Esophagus squamous epithelium (tissue), 5 donors: ENCODE measurements around the gene GPC5. TPM values are rescaled to one million over a fixed set of nuclear protein-coding genes. Genes with fewer than 3 reads are reported as not detected.

Source experiments
- DNase-seq: peaks from one replicate; lab custom pipeline; 2025; lab: John Stamatoyannopoulos, UW
- H3K27ac ChIP-seq, 4 donors: fragments of 200-600 bp; sonication (generic); one replicate each; pipeline ENCODE4 v1.5.1; 2016 to 2019; ENCODE audit warnings: mild to moderate bottlenecking in 1 of 4
- H3K27me3 ChIP-seq, 4 donors: fragments of 200-600 bp; sonication (generic); 1 replicate in 3 of 4; 2 replicates in 1 of 4; pipeline versions ENCODE4 v1.5.1 to v1.6.0; 2017 to 2021; ENCODE audit warnings: antibody characterized with exemption in 1 of 4
- H3K36me3 ChIP-seq, 3 donors: fragments of 200-600 bp; sonication (generic); one replicate each; pipeline ENCODE4 v1.5.1; 2016 to 2019
- H3K4me1 ChIP-seq, 3 donors: fragments of 200-600 bp; sonication (generic); one replicate each; pipeline ENCODE4 v1.5.1; 2017 to 2019
- H3K4me3 ChIP-seq, 4 donors: fragments of 200-600 bp; sonication (generic); 1 replicate in 3 of 4; 2 replicates in 1 of 4; pipeline ENCODE4 v1.5.1; 2016 to 2019; ENCODE audit warnings: mild to moderate bottlenecking in 2 of 4, moderate library complexity in 1 of 4
- H3K9me3 ChIP-seq, 3 donors: fragments of 200-600 bp; sonication (generic); one replicate each; pipeline ENCODE4 v1.5.1; 2016 to 2019
- POLR2A ChIP-seq, 4 donors: fragments of 450-650 bp; IDR thresholded peaks; one replicate each; pipeline ENCODE4 v1.6.1; 2017; ENCODE audit warnings: antibody characterized with exemption in 4 of 4, mild to moderate bottlenecking in 4 of 4, moderate library complexity in 3 of 4
- WGBS, 2 donors: methylation state at CpG; one replicate each; pipeline ENCODE4 v1.1.5; 2018; 5-methylcytosine and 5-hydroxymethylcytosine counted together
- intact Hi-C: fragments of 100-400 bp; cut with DNase I; formaldehyde crosslinking; loops from one replicate; pipeline ENCODE4 v1.15.0; 2022
- total RNA-seq, 4 donors: library from RNA; depleted of rRNA; stranded (reverse); fragments of >200 nt; gene quantifications; one replicate each; pipeline ENCODE4 v1.1.0, GENCODE V29; 2016
- TF ChIP-seq, protein P1 (sequence below), 6 experiments: fragments of 450-650 bp in 4 of 6; fragments of 200-600 bp in 2 of 6; sonication (generic) in 2 of 6; IDR thresholded peaks; one replicate each; pipeline ENCODE4 v1.5.1; 2016 to 2019; ENCODE audit warnings: antibody characterized with exemption in 6 of 6, mild to moderate bottlenecking in 4 of 6, moderate library complexity in 4 of 6
- donor health status: DM: yes; HTN: yes; CAD: no.

The GPC5 gene
- total RNA-seq, 4 donors from 2014 or later, result not detected

DNA sequence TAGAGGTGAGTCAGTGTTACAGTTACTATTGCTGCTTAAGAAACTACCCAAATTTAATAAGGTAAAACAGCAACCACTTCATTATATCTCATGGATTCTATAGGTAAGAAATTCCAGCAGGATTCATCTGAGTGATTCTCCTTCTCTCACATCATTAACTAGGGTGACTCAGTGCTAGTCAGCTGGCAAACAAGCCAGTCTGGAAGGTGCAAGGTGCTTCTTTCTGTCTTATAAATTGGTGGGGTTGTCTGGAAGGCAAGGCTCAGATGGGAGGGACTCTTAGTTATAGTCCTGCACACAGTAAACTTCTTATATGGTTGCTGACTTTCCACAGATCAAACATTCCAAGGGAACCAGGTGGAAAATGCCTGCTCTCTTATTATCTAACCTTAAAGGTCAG, 484.5 kb downstream of the GPC5 start:
- Histone ChIP-seq H3K27ac (no peak overlapping the region), H3K4me3 (no peak overlapping the region), H3K4me1 (no peaks in the 10 kb centered on the region), H3K27me3 (no peaks in the 10 kb centered on the region), H3K9me3 (peaks cover 0 to 3% (median 0%) of the 10 kb centered on the region in 3 donors), H3K36me3 (no peaks in the 10 kb centered on the region)
- DNase-seq, result no peak
- intact Hi-C loops, result no loop called here
- TF ChIP-seq, protein P1, sequence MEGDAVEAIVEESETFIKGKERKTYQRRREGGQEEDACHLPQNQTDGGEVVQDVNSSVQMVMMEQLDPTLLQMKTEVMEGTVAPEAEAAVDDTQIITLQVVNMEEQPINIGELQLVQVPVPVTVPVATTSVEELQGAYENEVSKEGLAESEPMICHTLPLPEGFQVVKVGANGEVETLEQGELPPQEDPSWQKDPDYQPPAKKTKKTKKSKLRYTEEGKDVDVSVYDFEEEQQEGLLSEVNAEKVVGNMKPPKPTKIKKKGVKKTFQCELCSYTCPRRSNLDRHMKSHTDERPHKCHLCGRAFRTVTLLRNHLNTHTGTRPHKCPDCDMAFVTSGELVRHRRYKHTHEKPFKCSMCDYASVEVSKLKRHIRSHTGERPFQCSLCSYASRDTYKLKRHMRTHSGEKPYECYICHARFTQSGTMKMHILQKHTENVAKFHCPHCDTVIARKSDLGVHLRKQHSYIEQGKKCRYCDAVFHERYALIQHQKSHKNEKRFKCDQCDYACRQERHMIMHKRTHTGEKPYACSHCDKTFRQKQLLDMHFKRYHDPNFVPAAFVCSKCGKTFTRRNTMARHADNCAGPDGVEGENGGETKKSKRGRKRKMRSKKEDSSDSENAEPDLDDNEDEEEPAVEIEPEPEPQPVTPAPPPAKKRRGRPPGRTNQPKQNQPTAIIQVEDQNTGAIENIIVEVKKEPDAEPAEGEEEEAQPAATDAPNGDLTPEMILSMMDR (IDR thresholded peaks at IDR 0.05), result no peak
- no peak for TF ChIP-seq POLR2A (IDR thresholded peaks at IDR 0.05)

DNA sequence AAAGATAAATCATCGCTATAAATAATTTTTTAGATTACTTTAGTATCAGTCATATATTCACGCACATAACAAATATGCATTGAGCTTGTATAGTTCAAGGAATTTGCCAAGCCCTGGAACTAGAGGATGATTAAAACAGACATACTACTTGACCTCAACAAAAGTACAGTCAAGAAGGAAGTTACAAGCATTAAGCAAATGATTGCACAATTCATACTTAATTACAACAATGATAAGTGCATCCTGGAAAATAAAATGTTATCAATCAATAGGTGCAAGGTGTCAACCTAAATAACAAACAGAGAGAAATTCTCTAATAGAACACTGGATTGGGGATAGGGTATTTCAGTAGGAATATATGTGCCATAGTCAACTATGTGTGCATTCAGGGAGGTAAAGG, 491.2 kb downstream of the GPC5 start:
- Histone ChIP-seq H3K4me3 (no peak overlapping the region), H3K36me3 (no peaks in the 10 kb centered on the region), H3K4me1 (no peaks in the 10 kb centered on the region), H3K27me3 (no peaks in the 10 kb centered on the region), H3K9me3 (peaks cover 0 to 4% (median 0%) of the 10 kb centered on the region in 3 donors), H3K27ac (no peak overlapping the region)
- DNase-seq, result no peak
- TF ChIP-seq, protein P1 (IDR thresholded peaks at IDR 0.05), result no peak
- TF ChIP-seq POLR2A (IDR thresholded peaks at IDR 0.05), result no peak
- 83% methylated on average over 2 of the region's 2 CpGs for WGBS, 2 donors
- intact Hi-C loops, result no loop called here

DNA sequence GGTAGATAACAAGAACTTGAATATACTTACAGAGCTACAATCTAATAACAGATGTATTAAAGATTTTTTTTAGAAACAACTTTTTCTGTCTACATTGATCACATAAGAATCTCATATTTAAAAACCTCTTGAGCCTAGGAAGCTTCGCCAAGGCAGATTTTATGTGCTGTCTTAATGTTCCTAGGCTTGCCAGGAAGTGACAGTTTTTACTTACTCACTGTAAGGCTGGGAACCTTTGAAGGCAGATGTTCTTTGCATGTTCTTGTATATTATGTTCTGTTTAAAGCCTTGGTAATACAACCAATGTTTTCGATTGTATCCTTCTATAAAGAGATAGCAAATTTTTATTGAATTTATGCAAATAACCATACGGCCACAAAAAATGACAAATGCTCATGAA, 492.7 kb downstream of the GPC5 start:
- Histone ChIP-seq H3K4me1 (no peaks in the 10 kb centered on the region), H3K36me3 (no peaks in the 10 kb centered on the region), H3K27me3 (no peaks in the 10 kb centered on the region), H3K4me3 (no peak overlapping the region), H3K27ac (no peak overlapping the region), H3K9me3 (peaks cover 0 to 6% (median 0%) of the 10 kb centered on the region in 3 donors)
- intact Hi-C loops, result no loop called here
- WGBS, 2 donors, result 51 to 52% methylated on average over 3 of the region's 3 CpGs
- no peak for TF ChIP-seq POLR2A (IDR thresholded peaks at IDR 0.05)
- TF ChIP-seq, protein P1 (IDR thresholded peaks at IDR 0.05), result no peak
- DNase-seq, result no peak

DNA sequence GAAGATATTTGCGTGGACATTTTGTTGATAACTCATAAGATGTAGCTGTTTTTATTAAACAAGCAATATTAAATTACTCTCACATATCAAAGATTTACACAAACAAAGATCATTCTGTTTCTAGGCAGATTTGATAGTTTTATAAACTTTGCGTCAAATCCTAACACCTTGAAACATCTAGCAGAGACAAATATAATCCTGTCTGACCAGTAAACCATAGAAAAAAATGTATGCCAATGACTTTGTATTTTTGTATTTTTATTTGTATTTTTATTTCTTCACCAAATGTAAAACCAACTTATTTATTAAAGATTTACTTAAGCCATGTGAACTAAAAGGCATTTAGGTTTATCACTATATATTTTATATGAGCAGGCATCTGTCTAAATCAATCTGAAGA, 494.6 kb downstream of the GPC5 start:
- intact Hi-C loops, result no loop called here
- H3K9me3 ChIP-seq, result peaks cover 0 to 6% (median 0%) of the 10 kb centered on the region in 3 donors
- TF ChIP-seq, protein P1 (IDR thresholded peaks at IDR 0.05), result no peak
- no peak for TF ChIP-seq POLR2A (IDR thresholded peaks at IDR 0.05)
- no peak overlapping the region for H3K27ac ChIP-seq
- H3K27me3 ChIP-seq, result no peaks in the 10 kb centered on the region
- WGBS, 2 donors, result 89 to 91% methylated on average over 2 of the region's 2 CpGs
- H3K4me3 ChIP-seq, result no peak overlapping the region
- DNase-seq, result no peak
- no peaks in the 10 kb centered on the region for H3K4me1 ChIP-seq
- no peaks in the 10 kb centered on the region for H3K36me3 ChIP-seq

DNA sequence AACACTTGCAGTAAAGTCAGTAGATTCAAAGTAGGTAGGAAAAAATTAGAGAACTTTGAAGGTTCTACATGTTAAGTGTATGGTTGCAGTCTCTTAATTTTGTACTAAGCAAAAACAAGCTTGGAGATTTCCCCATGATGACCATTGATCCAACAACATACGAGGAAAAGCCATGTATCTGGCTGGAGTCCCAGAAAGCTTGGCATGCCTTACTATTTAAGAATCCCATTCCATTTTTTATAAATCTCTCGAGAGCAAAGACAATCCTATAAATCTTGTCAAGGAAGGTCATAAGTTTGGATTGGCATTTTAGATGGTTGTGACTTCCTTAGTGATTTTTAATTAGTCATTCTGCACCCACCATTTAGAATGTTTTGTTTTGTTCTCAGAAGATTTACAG, 495.9 kb downstream of the GPC5 start:
- Histone ChIP-seq H3K9me3 (peaks cover 0 to 6% (median 0%) of the 10 kb centered on the region in 3 donors), H3K27me3 (no peaks in the 10 kb centered on the region), H3K4me3 (no peak overlapping the region), H3K36me3 (no peaks in the 10 kb centered on the region), H3K27ac (no peak overlapping the region), H3K4me1 (no peaks in the 10 kb centered on the region)
- DNase-seq, result no peak
- WGBS, 2 donors, result 11 to 12% methylated on average over 2 of the region's 2 CpGs
- TF ChIP-seq, protein P1 (IDR thresholded peaks at IDR 0.05), result no peak
- intact Hi-C loops, result no loop called here
